Measurements from ENCODE around the gene STK17A.

Gene STK17A

GRCh38 chr7:43643846-43644245 lies 60.9 kb downstream of the STK17A start:
- no peak for DNase-seq (ENCODE audit: low read depth)
- no peak overlapping the region for H3K4me3 ChIP-seq (ENCODE audit: low read depth, low read length)
- TF ChIP-seq POLR2A (IDR thresholded peaks at IDR 0.05; ENCODE audit: extremely low read depth, insufficient read length) (no peak), MYC (IDR thresholded peaks at IDR 0.05; ENCODE audit: low read depth, low read length) (no peak), CTCF (IDR thresholded peaks at IDR 0.05; ENCODE audit: low read depth, low read length) (no peak)
- TF ChIP-seq, protein P1, sequence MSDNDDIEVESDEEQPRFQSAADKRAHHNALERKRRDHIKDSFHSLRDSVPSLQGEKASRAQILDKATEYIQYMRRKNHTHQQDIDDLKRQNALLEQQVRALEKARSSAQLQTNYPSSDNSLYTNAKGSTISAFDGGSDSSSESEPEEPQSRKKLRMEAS (IDR thresholded peaks at IDR 0.05; ENCODE audit: low read depth, low read length), result no peak

DNA sequence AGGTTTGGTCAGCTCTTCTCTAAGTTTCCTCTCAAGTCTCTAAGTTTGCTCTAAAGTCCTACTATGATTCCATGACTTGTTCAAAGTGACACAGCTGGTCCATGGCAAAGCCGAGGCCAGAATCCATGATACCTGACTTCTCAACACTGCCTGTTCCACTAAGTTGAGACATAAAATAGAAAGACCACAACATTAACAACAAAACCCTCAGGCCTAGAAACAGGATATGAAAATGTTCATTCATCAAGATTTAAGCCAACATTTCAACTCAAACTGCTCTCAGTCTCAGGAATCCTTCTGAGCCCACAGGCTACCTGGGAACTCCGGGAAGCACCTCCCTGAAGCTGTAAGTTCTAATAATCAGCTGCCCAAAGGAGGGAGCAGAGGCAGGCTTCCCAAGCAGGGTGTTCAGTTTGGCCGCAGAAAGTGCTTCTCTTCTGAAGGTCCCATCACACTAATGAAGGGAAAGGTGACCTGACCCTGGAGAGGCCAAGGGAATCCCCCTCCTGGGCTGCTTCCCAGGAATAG lies 62.9 kb downstream of the STK17A start:
- DNase-seq (ENCODE audit: low read depth), result no peak
- TF ChIP-seq CTCF (IDR thresholded peaks at IDR 0.05; ENCODE audit: low read depth, low read length) (no peak), MYC (IDR thresholded peaks at IDR 0.05; ENCODE audit: low read depth, low read length) (no peak), POLR2A (IDR thresholded peaks at IDR 0.05; ENCODE audit: extremely low read depth, insufficient read length) (no peak)
- TF ChIP-seq, protein P1 (IDR thresholded peaks at IDR 0.05; ENCODE audit: low read depth, low read length), result no peak

GRCh38 chr7:43646603-43647338 lies 63.9 kb downstream of the STK17A start:
- H3K4me3 ChIP-seq (ENCODE audit: low read depth, low read length), result no peak overlapping the region
- TF ChIP-seq, protein P1 (IDR thresholded peaks at IDR 0.05; ENCODE audit: low read depth, low read length), result no peak
- TF ChIP-seq POLR2A (IDR thresholded peaks at IDR 0.05; ENCODE audit: extremely low read depth, insufficient read length), result no peak
- TF ChIP-seq MYC (IDR thresholded peaks at IDR 0.05; ENCODE audit: low read depth, low read length), result no peak
- no peak for TF ChIP-seq CTCF (IDR thresholded peaks at IDR 0.05; ENCODE audit: low read depth, low read length)
- no peak for DNase-seq (ENCODE audit: low read depth)

More for the DNA sequence above, 62.9 kb downstream of the STK17A start:
- H3K4me3 ChIP-seq (ENCODE audit: low read depth, low read length), result no peak overlapping the region

DNA sequence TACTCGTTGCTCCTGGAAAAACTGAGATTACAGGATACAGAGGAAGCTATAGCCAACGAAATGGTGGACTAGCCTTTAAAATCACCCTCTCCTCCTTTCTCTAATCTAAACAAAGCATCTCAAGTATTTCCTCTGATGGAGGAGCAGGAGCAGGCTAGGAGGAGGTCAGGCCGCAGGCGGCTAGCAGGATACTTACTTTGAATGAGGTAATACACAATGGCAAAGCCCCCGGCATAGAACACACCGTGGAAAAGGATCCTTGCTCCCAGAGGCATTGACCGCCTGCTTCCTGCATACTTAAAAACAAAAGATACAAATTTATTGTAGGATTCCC lies 64.4 kb downstream of the STK17A start:
- TF ChIP-seq, protein P1 (IDR thresholded peaks at IDR 0.05; ENCODE audit: low read depth, low read length), result no peak
- TF ChIP-seq MYC (IDR thresholded peaks at IDR 0.05; ENCODE audit: low read depth, low read length), result no peak
- no peak for DNase-seq (ENCODE audit: low read depth)
- H3K4me3 ChIP-seq (ENCODE audit: low read depth, low read length), result no peak overlapping the region

DNA sequence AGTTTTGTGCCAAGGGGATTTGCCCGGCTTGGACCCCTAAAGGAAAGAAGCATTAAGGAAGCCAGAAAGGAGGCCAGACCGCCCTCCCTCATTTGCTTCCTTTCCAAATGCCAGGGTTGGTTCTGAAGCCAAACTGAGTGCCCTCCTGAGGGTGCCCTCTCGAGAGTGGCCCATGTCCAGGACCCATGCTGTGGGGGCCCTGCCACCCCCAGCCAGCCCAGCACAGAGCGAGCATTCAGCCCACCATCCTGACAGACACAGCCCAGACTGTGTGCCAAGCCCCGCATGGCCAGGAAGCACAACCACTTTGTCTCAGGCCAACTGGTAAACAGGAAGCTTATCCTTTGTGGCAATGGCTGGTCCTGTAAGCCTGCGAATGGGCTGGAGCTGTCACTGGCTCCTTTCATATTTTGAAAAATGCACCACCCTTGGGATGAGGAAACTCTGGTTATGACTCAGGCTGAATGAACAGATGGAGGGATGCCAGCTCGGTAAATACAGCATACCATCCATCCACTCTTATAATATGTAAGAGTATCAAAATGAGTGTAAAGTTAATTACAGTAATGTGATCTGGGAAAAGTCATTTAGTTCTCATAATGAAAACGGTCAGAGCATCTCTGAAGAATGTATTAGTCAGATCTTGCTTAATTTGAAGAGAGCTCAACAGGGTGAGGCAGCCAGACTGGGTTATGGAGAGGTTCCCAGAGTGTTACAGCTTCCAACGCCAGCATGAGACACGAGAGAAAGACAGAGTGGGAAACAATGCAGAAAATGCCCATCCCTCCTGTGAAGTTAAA lies 65.0 kb downstream of the STK17A start:
- no peak overlapping the region for H3K4me3 ChIP-seq (ENCODE audit: low read depth, low read length)
- TF ChIP-seq POLR2A (IDR thresholded peaks at IDR 0.05; ENCODE audit: extremely low read depth, insufficient read length), result no peak
- no peak for TF ChIP-seq CTCF (IDR thresholded peaks at IDR 0.05; ENCODE audit: low read depth, low read length)
- 0 out of 2 replicates have a peak, but pooled peaks have one; percentile 30 for TF ChIP-seq MYC (IDR thresholded peaks at IDR 0.05; ENCODE audit: low read depth, low read length)
- DNase-seq (ENCODE audit: low read depth), result peak; percentile 81

Measured in NB4 (cell line).